GM10266 (cell line): Measurements from ENCODE around the gene TSPAN7.

ENCODE experiments used
- DNase-seq: peaks from one replicate; pipeline ENCODE4 v3.0.0; 2012; ENCODE audit errors: extremely low spot score
- TF ChIP-seq, protein P1 (sequence below): IDR thresholded peaks from 2 replicates; pipeline ENCODE4 v1.5.1; 2012; ENCODE audit warnings: mild to moderate bottlenecking, low read depth; ENCODE audit not compliant: control insufficient read depth, insufficient read depth; ENCODE audit errors: missing control alignments

TSPAN7 gene

DNA sequence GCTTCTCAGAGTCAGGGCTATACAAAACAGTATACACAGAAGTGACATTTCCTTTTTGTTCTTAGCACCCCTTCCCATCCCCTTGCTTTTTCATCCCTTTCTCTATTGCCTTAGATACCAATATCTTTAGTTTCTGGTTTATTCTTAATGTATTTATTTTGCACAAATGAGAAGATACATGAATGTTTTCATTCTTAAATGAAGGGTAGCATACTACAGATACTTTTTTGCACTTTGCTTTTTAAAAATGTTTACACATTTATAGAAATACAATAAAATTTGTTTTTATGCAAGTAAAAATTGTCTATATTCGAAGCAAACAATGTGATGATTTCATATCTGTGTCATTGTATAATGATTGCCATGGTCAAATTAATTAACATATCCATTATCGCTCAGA is 33.1 kb downstream of the TSPAN7 start:
- TF ChIP-seq, protein P1, sequence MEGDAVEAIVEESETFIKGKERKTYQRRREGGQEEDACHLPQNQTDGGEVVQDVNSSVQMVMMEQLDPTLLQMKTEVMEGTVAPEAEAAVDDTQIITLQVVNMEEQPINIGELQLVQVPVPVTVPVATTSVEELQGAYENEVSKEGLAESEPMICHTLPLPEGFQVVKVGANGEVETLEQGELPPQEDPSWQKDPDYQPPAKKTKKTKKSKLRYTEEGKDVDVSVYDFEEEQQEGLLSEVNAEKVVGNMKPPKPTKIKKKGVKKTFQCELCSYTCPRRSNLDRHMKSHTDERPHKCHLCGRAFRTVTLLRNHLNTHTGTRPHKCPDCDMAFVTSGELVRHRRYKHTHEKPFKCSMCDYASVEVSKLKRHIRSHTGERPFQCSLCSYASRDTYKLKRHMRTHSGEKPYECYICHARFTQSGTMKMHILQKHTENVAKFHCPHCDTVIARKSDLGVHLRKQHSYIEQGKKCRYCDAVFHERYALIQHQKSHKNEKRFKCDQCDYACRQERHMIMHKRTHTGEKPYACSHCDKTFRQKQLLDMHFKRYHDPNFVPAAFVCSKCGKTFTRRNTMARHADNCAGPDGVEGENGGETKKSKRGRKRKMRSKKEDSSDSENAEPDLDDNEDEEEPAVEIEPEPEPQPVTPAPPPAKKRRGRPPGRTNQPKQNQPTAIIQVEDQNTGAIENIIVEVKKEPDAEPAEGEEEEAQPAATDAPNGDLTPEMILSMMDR, result no peak
- DNase-seq, result no peak

DNA sequence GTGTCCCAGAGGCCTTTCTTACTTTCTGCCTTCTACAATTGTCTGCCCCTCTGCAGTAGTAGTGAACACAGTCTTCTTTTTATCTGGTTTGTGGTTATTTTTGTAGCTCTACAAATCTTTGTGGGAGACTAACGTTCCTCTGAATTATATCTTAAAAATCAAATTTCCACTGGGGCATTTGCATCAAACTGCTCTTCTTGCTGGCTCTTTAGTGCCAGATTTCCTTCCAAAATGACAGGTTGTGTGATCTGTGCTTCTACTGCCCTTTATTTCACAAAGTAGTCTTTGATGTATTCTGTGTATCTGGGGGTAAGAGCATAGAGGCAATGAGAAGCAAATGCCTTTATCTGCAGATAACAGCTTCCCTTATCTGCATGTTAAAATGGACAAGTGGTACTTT is 34.5 kb downstream of the TSPAN7 start:
- no peak for DNase-seq
- TF ChIP-seq, protein P1, result no peak

DNA sequence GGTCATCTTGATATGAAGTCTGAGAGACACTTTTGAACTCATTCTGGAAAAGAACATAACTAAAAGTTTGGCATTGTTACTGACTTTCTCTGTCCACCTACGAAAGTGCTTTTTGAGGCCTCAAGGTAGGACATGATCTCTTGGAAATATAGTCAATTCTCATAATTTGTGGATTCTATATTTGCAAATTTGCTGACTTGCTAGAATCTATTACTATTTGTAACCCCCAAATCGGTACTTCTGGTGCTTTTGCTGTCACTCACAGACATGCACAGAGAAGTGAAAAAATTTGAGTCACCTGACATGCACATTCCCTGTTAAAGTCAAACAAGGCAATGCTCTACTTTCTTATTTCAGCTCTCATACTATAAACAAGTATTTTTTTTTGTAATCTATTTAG is 35.6 kb downstream of the TSPAN7 start:
- TF ChIP-seq, protein P1, result no peak
- DNase-seq, result no peak

DNA sequence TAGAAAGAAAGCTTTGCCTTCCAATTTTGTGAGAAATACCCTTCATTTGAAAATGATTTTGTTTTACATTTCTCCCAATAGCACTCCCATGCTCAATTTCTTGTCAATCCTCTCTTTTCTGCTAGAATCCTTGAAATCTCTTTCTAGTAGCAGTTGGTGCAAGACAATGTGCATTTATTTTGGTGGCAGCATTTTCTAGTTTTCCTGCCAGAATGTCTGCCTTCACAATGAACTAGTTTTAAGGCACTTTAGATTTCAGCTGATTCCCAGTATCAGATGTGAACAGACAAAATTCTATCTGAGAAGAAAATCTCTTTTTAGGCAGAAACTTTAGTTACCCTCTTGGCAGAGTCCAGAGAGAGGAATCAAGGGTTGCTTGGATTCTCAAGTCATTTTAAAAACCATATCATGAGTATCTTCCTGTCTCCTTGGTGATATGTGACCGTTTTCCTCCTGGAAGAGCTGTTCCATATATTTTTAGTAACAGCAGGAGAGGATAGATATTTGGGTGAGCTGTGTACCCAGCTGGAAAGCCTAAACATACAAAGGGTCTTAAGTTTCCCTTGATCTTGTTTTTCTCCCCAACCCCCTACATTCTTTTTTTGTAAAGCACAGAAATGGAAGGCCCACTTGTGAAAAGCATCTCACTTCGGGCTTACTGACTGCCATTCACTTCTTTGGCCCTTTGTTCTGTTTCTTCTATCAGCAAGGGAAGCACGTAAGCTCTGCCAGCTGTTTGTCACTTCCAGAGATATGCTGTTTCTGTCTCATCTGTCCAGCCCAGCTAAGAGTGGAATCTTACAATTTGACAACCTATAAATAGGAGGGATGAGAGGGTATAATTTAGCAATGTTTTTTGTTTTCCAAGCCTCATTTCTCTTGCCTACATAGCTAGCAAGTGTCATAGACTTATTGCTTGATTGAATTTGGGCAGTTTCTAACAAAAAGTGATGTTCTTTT is 38.7 kb downstream of the TSPAN7 start:
- no peak for DNase-seq
- TF ChIP-seq, protein P1, result no peak

DNA sequence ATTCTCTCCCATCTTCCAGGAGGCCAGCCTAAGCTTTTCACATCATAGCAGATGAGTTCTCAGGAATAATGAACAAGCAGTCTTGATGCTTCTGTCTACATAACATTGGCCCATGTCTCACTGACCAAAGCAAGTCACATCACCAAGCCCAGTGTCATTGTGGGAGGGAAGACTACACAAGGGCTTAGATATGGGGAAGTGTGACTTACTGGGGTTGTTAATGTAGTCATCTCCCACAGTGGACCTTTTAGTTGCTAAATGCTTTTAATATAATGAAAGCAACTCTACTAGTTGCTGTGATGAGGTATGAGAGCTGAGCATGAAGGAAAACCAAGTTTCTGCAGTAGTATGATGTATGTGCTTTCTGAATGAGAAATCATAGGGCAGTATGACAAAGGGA is 40.5 kb downstream of the TSPAN7 start:
- DNase-seq, result no peak
- TF ChIP-seq, protein P1, result no peak

DNA sequence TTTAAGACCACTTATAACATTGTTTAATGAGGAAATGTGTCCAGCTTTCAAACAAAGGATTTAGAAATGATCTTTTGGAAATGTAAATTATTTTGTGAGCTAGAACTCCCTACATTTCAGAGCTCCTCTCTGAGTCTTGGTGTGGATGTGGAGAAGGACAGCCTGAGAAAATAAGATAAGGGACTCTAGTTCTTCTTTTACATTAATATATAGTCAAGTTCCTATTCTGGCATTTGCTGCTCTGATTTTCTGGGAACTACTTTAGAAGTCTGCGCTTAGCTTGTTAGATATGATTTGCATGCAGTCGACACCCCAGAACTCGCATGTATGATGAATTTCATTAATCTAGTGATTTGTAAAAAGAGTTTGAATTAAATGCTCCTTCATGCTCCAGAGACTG is 45.5 kb downstream of the TSPAN7 start:
- DNase-seq, result no peak
- TF ChIP-seq, protein P1, result no peak

DNA sequence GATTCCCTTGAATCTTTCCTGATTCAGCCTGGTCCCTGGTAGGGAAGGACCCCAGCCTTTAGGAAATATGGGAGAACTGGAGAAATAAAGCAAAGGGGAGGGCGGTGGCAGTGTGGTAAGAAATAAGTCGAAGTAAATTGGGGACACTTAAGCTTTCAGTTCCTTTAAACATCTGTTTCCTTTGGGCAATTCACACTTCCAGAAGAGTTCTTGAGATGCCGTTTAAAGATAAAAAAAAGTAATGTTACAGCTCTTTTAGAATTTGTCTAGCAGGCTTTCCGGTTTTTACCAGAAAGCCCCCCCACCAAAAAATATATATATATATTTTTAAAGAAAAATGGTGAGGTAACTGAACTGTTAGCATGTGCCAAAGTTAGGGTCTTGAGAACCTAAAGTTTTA is 46.6 kb downstream of the TSPAN7 start:
- DNase-seq, result no peak
- TF ChIP-seq, protein P1, result no peak
